HG03575 (cell line): ENCODE results near the gene RGS6.

Source experiments
- ATAC-seq: cut with Tn5 transposase; IDR thresholded peaks from one replicate; pipeline ENCODE4 v1.9.1; 2021; ENCODE audit not compliant: unreplicated experiment, insufficient number of reproducible peaks, low FRiP score; ENCODE audit errors: extremely low read depth

Gene RGS6

DNA sequence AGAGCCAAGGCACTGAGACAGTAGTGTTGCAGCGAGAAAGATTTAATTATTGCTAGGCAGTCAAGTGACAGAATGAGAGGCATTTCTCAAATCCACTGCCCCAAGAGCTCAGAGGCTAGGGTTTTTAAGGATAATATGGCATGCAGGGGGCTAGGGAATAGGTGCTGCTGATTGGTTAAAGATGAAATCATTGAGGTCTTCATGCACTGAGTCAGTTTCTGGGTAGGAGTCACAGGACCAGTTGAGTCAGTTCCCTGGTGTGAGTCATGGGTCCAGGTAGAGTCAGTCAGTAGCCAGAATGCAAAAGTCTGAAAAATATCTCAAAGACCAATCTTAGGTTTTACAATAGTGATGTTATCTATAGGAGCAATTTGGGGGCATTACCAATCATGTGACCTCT is 323.8 kb downstream of the RGS6 start:
- no peak for ATAC-seq

DNA sequence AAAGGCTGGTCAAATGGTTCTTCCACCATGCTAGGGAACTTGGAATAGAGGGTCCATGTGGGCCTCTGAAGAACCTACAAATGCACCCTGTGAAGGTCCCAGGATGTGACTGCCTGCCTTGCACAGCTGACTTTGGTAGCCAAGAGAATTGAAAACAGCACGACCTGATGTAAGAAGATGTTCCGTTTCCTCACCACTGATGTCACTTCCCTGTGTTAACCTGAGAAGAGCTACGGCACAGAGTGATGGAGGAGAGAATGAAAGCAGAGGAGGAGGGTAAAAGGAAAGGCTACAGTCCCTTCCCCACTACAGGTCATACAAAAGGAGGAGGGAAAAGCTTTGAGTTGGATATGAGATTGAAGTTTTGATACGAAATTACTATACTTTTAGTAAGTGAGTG is 328.8 kb downstream of the RGS6 start:
- no peak for ATAC-seq

DNA sequence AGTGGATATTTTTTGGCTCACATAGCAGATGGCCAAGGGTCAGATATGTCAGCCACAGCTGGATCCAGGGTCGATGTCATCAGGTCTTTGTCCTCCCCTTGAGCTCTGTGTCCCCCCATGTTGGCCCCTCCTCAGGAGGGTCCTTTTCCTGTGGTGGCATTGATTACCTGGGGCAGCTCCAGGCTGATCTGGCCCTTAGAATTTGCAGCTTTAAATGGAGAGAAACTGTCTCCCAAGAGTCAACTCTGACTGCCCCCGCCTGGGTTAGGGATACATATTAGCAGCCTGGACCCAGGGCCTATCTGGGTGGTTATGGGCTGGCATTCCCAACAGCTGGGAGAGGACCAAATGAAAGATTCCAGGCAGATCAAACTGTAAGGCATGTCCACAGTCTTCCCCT is 330.5 kb downstream of the RGS6 start:
- ATAC-seq, result no peak

DNA sequence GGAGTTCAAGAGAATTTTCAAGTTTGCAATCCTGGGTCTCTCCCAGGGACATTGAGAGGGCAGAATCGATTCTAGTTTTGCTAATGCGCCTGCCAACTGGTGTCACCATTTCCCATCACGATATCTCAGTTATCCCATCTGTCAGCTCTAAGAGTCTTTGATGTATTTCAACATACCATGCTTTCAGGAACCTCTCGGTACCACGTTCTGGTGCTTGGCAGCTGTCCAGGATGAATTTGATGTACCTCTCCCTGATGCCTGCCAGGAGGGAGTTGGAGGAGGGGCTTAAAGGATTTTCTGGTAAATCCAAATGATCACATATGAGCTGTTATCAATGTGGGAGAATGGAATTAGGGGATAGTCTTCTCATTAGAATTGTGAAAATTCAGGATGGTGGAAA is 332.5 kb downstream of the RGS6 start:
- no peak for ATAC-seq

DNA sequence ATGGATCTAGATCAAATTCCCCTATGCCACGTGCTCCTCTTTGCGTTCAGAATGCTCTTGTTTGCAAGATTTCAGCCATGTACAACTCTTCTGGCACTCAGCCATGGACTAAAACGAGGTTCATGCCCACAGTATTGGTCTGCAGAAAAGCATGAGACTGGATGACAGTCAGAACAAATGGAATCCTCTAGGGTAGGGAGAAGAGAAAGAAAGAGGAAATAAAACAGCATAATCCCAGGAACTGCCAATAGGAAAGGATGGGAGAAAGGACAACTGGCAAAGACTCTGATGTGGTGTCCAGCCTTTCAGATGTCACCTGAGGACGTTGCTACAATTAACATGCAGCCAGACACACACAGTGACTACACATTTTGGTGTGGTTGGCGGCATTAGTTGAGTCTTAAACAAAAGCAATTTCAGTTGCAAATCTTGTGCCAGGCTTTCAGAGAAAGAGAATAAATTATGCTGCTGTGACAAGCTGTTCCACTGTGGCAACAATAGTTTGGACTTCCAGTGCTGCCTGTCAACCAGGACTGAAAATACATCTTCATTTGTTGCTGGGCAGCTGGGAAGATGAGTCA is 338.0 kb downstream of the RGS6 start:
- no peak for ATAC-seq

DNA sequence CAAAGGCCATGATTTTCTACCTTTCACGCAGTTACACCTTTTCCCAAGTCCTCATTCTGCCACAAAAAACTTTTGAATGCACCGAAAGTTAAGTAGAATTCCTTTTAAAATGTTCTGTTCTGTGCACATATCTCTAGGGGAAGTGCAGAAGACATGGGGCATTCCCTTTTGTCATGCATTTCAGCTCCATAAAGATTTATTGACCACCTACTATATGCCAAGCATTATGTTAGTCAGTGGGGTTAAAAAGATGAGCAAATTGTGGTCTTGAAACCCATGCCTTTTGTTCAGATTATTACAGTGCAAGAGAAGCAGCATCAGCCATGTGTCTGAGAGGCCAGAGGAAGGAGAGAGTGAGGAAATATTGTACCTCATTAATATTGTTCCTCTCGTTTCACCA is 338.5 kb downstream of the RGS6 start:
- no peak for ATAC-seq

DNA sequence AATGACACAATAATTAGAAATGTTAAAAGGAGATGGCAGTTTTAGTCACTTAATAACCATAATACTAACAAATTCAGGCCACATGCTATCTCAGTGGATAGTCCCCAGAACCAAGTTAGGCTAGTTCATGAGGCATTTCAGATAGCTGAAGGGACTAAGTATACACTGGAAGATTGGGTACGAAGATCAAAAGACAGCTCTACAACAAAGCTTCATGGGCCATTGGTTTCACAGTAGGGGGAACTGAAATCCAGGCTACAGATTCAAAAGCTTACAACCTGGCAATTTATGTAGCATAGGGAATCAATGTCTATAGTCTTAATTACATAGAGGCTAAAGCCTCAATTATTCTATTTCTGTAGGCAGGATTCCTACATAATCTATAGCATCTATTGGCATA is 343.0 kb downstream of the RGS6 start:
- ATAC-seq, result no peak

DNA sequence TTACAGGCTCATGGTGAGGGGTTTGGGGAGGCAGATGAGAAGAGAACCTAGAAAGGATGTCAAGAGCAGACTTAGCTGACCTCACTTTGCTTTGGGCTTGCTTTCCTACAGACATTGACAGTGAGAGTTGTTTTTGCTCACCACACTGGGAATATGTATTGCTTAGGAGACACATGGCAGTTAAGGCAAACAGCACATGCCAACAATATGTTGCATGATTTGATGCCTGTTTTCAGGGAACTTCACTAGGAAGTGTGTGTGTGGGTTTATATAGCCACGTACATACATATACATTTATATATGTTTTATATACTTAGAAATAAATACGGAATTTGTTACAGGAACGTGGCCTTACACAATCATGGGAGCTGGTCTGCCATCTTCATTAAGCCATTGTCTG is 346.1 kb downstream of the RGS6 start:
- no peak for ATAC-seq

DNA sequence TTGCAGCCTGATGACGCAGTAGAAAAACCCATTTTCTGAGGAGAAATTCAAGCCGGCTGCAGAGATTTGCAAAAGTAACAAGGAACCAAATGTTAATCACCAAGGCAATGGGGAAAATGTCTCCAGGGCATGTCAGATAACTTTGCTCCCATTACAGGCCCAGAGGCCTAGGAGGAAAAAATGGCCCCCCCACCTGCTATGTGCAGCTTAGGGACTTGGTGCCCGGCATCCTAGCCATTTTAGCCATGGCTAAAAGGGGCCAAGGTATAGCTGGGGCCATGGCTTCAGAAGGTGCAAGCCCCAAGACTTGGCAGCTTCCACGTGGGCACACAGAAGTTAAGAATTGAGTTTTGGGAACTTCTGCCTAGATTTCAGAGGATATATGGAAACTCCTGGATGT is 351.9 kb downstream of the RGS6 start:
- ATAC-seq, result no peak

DNA sequence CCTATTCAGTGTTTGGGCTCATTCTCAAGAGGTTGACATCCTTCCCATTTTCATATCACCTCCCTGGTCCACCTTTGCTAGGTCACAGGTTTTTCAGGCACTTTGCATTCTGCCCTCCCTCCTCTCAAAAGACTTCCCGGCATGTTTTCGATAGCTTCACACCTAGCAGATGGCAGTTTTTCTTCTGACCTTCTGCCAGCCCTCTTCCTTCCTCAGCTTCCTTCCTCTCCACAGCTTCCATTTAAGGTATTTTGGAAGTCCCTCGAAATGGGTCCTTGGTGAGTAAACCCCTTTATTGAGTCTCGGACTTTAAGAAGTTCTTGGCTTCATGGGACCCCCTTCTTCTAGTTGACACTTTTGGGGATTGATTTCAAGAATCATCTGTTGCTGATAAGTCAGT is 358.0 kb downstream of the RGS6 start:
- no peak for ATAC-seq

DNA sequence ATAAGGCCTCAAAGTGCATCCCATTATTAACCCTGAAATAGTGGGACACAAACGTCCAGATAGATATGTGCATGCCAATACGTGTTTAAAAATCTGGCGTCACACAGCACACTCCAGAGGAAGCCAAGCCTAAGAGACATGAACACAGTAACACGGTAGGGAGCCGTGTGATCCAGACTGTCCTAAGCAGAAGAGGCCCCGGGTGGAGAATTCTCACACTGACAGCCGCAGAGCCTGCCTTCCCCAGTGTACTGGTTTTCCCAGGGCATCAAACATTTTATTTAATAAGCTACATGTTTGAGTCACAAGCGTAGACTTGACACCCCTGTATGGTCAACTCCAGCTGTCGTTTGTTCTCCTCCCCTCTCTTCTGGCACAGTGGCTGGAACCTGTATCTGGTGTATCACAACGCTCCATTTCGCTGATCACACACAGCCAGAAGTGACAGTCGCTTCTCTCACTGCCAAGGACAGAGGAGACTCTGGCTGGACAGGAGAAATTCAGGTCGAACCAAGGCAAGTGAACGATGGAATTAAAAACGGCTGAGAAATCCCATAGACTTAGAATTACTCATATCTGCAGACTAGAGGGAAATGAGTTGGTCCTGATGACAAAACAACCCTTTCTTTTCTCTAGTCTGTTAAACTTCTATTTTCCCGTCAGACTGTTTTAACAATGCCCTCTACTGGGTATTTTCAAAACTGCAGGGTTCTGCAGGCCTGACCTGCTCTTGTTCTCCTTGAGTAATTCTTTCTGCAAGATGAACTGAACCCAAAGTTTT is 359.9 kb downstream of the RGS6 start:
- no peak for ATAC-seq

DNA sequence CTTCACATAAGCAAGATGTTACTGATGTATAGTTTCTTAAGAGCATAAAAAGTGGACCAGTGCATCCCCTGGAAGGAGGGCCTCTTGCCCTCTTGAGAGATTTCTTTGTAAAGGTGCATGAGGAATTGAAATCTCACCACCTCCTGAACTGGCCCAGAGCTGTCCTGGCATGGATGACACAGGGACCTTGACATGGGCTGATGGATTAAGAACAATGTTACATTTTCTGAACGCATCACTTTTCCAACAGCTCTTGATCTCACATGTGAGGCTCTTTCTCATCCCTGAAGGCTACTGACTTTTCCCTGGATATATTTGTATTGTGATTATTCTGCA is 360.4 kb downstream of the RGS6 start:
- no peak for ATAC-seq

DNA sequence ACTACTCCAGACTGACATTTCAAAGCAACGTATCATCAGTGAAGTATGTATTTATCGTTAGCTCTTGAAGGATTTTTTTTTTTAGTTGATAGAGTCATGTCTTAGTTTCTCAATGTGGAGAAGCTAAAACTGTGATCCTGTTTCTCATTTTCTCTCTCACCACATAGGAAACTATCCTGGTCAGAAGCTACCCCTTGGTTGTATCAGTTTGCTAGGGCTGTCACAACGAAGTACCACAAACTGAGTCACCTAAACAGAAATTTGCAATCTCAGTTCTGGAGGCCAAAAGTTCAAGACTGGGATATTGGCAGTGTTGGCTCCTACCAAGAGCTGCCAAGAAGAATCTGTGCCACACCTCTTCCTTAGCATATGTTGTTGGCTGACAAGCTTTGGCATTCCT is 369.1 kb downstream of the RGS6 start:
- no peak for ATAC-seq

DNA sequence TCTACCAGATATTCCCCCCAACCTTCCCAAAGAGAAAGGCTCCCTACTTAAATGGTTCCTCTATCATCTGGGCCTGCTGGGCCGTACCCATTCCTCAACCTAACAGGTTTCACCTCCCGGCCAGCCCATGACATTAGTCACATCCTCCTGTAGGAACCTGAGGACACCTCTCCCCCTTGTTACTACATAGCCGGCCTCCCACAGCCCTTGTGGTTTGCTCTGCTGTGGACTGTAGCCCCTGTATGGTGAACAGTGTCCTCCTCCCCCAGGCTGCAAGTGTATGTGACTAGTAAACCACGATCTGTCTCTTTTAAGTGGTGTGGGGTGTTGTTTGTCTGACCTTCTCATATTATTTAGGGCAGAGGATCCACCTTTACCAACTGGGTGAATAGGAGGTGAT is 371.7 kb downstream of the RGS6 start:
- no peak for ATAC-seq

DNA sequence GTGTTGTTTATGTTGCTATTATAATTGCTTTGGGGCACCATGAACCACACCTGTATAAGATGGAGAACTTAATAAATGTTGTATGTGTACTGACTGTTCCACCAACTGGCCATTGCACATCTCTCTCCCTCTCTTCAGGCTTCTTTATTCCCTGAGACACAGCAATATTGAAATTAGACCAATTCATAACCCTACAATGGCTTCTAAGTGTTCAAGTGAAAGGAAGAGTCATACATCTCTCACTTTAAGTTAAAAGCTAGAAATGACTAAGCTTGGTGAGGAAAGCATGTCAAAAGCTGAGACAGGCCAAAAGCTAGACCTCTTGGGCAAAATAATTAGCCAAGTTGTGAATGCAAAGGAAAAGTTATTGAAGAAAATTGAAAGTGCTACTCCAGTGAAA is 373.3 kb downstream of the RGS6 start:
- no peak for ATAC-seq

DNA sequence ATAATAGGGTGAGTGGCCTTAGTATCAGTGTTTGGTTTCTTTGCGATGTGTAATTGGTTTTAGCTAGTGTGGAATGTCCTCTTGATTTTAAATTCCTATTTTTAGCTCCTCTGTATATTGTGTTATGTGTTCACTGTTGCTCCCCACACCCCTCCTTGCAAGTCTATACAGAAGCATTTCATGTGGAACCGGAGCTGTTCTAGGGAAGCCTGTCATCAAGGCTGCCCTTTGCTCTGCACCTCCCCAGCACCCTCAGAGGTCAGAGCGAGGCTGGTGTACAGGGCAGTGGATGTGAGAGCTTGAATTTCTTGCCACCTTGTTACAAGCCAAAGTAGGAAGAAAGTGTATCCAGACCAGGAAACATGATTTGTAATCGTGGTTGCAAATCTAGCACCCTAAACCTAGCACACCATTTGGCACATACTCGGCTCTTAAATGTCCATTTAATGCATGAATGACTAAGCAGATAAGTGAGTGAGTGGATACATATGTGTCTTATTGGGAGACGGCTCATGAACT is 376.8 kb downstream of the RGS6 start:
- ATAC-seq, result no peak

DNA sequence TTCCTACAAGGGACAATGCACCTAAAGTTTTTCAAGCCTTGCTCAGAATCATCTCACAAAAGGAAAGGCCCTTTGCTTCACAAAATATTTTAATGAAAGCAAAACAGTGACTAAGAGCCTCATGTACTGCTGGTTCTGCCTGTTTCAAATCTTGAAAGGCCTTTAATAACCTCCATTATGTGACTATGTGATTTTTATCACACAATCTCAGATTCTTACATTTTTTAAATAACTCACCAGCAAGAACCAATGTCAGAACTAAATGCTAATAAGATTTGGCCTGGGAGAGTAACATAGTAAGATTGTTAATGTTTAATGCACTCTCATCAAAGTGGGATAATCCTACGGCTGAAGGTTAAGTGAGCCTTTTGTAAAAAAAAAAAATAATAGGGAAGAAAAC is 378.9 kb downstream of the RGS6 start:
- no peak for ATAC-seq

DNA sequence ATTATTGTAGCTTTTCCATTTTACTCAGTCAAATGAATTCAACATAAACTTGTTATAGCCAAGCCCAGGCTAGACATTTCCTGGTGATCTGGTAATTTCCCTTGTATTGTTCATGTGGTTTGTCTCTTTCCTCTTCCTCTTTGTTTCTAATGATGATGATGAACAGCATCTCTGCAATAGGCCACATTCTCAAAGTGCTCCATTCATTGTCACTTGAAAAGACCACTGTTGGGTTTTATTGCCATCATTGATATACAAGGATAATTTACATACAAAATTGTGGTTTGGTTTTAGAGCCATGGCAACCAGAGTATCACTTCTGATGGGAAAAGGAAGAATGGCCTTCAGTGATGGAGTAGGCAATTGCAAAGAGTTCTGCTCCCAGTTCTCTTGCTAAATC is 379.3 kb downstream of the RGS6 start:
- no peak for ATAC-seq

DNA sequence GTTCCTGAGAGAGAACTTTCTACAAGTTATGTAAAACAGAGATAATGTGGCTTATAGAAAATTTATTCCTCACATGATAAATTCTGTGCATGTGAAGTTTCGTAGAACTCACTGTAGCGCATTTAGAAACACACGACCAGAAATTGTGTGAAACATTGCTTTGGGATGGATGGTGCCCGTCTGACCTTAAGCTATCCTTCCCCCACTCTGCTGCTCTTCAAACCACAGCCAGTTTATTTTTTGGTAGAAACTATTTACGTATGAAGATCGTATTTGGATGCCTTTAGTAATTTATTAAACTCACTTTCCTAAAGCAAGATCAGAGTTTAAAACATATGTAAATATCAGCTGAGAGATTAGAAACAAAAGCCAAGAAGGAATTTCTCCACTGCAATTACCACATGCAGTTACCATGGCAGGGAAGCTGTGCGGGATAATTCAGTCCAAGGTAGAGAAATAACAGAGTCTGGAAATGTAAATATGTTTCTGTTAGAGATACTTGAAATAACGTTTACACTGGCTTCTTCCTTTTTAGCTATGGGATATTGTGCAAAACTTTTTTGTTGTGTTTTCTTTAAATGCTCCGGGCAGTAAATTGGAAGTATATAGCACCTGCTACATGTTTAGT is 382.7 kb downstream of the RGS6 start:
- no peak for ATAC-seq

DNA sequence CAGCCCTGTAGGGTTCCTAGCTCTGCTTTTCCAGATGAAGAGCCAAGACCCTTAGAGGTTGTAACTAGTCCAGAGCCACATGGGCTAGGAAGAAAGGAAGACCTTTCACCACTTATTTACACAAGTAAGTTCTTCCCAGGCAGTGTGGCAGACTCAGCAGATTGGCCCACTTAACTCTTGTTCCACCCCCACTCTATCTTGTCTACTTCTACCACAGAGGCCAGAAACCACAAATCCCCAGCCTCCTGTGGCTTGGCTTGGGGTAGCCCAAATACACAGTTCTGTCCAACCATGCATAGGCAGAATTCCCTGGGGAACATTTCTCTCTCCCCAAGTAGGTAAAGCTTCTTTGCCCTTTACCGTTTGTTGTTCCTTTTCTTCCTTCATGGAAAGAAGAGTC is 383.5 kb downstream of the RGS6 start:
- no peak for ATAC-seq
